Thymus (tissue), 11 donors: ENCODE results near the gene GLYATL1B. TPM values are rescaled to one million over a fixed set of nuclear protein-coding genes. Genes with fewer than 3 reads are reported as not detected.
"Not testable (repeated sequence)": the region's sequence is repeated elsewhere in the genome, so short reads cannot be mapped to it uniquely, and the experiment has no call there.

Experiments used
- DNase-seq, 9 donors: peaks; one replicate each; pipeline ENCODE4 v3.0.0-alpha.2; 2013; ENCODE audit warnings: low spot score in 9 of 9, low read depth in 6 of 9, missing footprints in 1 of 9
- H3K27ac ChIP-seq, 2 donors: one replicate each; pipeline ENCODE4 v1.5.1; 2013; ENCODE audit warnings: control low read depth in 1 of 2, low read depth in 1 of 2, low read length in 1 of 2, mild to moderate bottlenecking in 1 of 2, moderate library complexity in 1 of 2
- H3K27me3 ChIP-seq, 2 donors: one replicate each; pipeline ENCODE4 v1.5.1; 2013; ENCODE audit warnings: low read length in 1 of 2; ENCODE audit not compliant: control insufficient read depth in 2 of 2, insufficient read depth in 1 of 2
- H3K36me3 ChIP-seq, 2 donors: one replicate each; pipeline ENCODE4 v1.5.1; 2013; ENCODE audit warnings: low read length in 1 of 2, mild to moderate bottlenecking in 1 of 2, moderate library complexity in 1 of 2; ENCODE audit not compliant: control insufficient read depth in 2 of 2, insufficient read depth in 2 of 2
- H3K4me1 ChIP-seq, 2 donors: one replicate each; pipeline ENCODE4 v1.5.1; 2013; ENCODE audit warnings: low read length in 2 of 2; ENCODE audit not compliant: control insufficient read depth in 2 of 2, insufficient read depth in 2 of 2
- H3K4me3 ChIP-seq, 2 donors: one replicate each; pipeline ENCODE4 v1.5.1; 2013; ENCODE audit warnings: low read length in 2 of 2, control low read depth in 1 of 2, mild to moderate bottlenecking in 1 of 2
- H3K9me3 ChIP-seq, 2 donors: one replicate each; pipeline ENCODE4 v1.5.1; 2013; ENCODE audit warnings: low read length in 1 of 2, mild to moderate bottlenecking in 1 of 2; ENCODE audit not compliant: control insufficient read depth in 2 of 2, insufficient read depth in 1 of 2
- WGBS: extraction: QIAGEN DNeasy Blood & Tissue Kit; methylation state at CpG from one replicate; pipeline ENCODE4 v1.1.7; 2013; 5-methylcytosine and 5-hydroxymethylcytosine counted together
- polyA plus RNA-seq: library from polyadenylated mRNA; stranded (reverse); fragments of 200-250 nt; gene quantifications from one replicate; pipeline ENCODE4 v1.2.3, GENCODE V29; 2013
- total RNA-seq: library from RNA; stranded (reverse); fragments of 120-200 nt; gene quantifications from one replicate; pipeline ENCODE4 v1.2.4, GENCODE V29; 2013
- donor health status: healthy.

GLYATL1B gene
- total and polyA plus RNA-seq, 2 donors = 0.09 TPM; not detected in 1

- peak in 3 of 9 donors; percentile 9 to 45 (median 11) for DNase-seq
- Histone ChIP-seq H3K4me3 (peak overlapping the region; percentile 63 to 65), H3K36me3 (peaks cover 0 to 24% of the 10 kb centered on the region in 2 donors), H3K4me1 (peaks cover 8 to 17% of the 10 kb centered on the region in 2 donors), H3K27ac (peak overlapping the region; percentile 42 to 72)
- not testable (repeated sequence) for H3K27me3 ChIP-seq, H3K9me3 ChIP-seq
- 16% methylated on average over 10 of the region's 10 CpGs for WGBS
These were observed 21.6 kb downstream of the GLYATL1B start for GRCh38 chr11:59107721-59108120.

- H3K4me3 ChIP-seq = no peak overlapping the region
- peaks cover 5 to 11% of the 10 kb centered on the region in 2 donors for H3K9me3 ChIP-seq
- H3K27me3 ChIP-seq = no peaks in the 10 kb centered on the region
- H3K36me3 ChIP-seq = peaks cover 35 to 58% of the 10 kb centered on the region in 2 donors
- WGBS = 95% methylated on average over 2 of the region's 2 CpGs
- H3K27ac ChIP-seq = no peak overlapping the region
- DNase-seq = no peak
- H3K4me1 ChIP-seq = peaks cover 2 to 5% of the 10 kb centered on the region in 2 donors
These were observed 26.4 kb downstream of the GLYATL1B start for GRCh38 chr11:59112494-59112893.

DNA sequence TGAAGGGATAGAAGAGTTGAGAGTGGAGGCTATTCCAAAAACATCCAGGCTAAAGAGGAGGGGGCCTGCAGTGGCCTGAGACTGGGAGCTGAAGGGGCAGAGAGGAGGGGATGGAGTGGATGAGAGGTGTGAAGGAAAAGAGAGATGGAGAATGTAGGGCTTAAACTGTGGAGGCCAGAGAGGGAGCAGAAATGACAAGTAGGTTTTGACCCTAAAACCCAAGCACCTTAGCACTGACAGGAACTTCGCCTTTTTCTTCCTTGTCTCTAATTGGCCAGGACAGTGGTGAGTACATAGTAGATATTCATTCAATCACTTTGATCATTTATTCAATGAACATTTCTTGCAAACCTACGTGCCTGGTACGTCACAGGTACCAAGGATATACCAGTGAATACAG is 28.2 kb downstream of the GLYATL1B start:
- H3K4me1 ChIP-seq = no peaks in the 10 kb centered on the region
- H3K27me3 ChIP-seq = no peaks in the 10 kb centered on the region
- WGBS = 99% methylated on average over 3 of the region's 3 CpGs
- no peak overlapping the region for H3K4me3 ChIP-seq
- H3K36me3 ChIP-seq = peaks cover 42 to 64% of the 10 kb centered on the region in 2 donors
- DNase-seq = no peak
- H3K9me3 ChIP-seq = peaks cover 11 to 22% of the 10 kb centered on the region in 2 donors
- no peak overlapping the region for H3K27ac ChIP-seq

DNA sequence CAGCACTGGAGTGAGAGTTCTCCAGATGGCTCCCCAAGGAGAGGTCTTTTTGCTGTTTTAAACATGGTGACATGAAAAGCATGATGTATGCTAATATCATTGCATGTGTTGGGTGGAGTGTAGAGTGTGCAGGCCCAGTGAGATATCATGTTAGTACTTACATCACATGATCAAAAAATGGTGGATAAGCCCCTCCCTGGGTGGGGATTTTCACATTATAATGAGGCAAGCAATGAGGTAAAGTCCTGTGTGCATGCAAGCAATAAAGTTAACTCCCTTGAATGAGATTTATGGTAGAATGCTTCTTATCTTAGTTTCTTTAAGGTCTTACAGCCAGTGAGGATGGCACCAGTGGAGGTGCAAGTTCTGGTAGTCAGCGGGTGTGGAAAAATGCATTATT is 29.4 kb downstream of the GLYATL1B start:
- H3K27ac ChIP-seq = no peak overlapping the region
- H3K9me3 ChIP-seq = peaks cover 11 to 22% of the 10 kb centered on the region in 2 donors
- WGBS = 98% methylated on average over 1 of the region's 1 CpG
- no peak for DNase-seq
- H3K4me1 ChIP-seq = no peaks in the 10 kb centered on the region
- peaks cover 42 to 63% of the 10 kb centered on the region in 2 donors for H3K36me3 ChIP-seq
- no peak overlapping the region for H3K4me3 ChIP-seq
- no peaks in the 10 kb centered on the region for H3K27me3 ChIP-seq

- 97% methylated on average over 2 of the region's 2 CpGs for WGBS
These were observed 31.7 kb downstream of the GLYATL1B start for GRCh38 chr11:59117774-59118173.

GRCh38 chr11:59119826-59120225 is 33.7 kb downstream of the GLYATL1B start:
- no peak overlapping the region for H3K27ac ChIP-seq

More at GRCh38 chr11:59117774-59118173, 31.7 kb downstream of the GLYATL1B start:
- Histone ChIP-seq H3K27ac (no peak overlapping the region), H3K4me1 (no peaks in the 10 kb centered on the region), H3K36me3 (peaks cover 46 to 52% of the 10 kb centered on the region in 2 donors), H3K27me3 (no peaks in the 10 kb centered on the region), H3K9me3 (peaks cover 11 to 22% of the 10 kb centered on the region in 2 donors), H3K4me3 (no peak overlapping the region)
- no peak for DNase-seq

GRCh38 chr11:59135648-59136461 is 49.7 kb downstream of the GLYATL1B start:
- H3K36me3 ChIP-seq = peaks cover 13 to 21% of the 10 kb centered on the region in 2 donors
- DNase-seq = peak; percentile 63 to 91 (median 79)
- H3K27ac ChIP-seq = no peak overlapping the region
- peaks cover 6 to 13% of the 10 kb centered on the region in 2 donors for H3K9me3 ChIP-seq
- H3K27me3 ChIP-seq = no peaks in the 10 kb centered on the region
- 13% methylated on average over 20 of the region's 20 CpGs for WGBS
- H3K4me3 ChIP-seq = no peak overlapping the region
- H3K4me1 ChIP-seq = peaks cover 0 to 6% of the 10 kb centered on the region in 2 donors

More at GRCh38 chr11:59119826-59120225, 33.7 kb downstream of the GLYATL1B start:
- no peak for DNase-seq
- Histone ChIP-seq H3K9me3 (peaks cover 11 to 22% of the 10 kb centered on the region in 2 donors), H3K4me3 (no peak overlapping the region), H3K4me1 (no peaks in the 10 kb centered on the region), H3K36me3 (peaks cover 32 to 54% of the 10 kb centered on the region in 2 donors), H3K27me3 (no peaks in the 10 kb centered on the region)

- not testable (repeated sequence) for H3K27ac ChIP-seq, H3K27me3 ChIP-seq, DNase-seq, H3K4me1 ChIP-seq, H3K4me3 ChIP-seq, H3K9me3 ChIP-seq
- 94% methylated on average over 6 of the region's 6 CpGs for WGBS
- H3K36me3 ChIP-seq = peaks cover 13 to 20% of the 10 kb centered on the region in 2 donors
These were observed 50.4 kb downstream of the GLYATL1B start for GRCh38 chr11:59136551-59136950.

DNA sequence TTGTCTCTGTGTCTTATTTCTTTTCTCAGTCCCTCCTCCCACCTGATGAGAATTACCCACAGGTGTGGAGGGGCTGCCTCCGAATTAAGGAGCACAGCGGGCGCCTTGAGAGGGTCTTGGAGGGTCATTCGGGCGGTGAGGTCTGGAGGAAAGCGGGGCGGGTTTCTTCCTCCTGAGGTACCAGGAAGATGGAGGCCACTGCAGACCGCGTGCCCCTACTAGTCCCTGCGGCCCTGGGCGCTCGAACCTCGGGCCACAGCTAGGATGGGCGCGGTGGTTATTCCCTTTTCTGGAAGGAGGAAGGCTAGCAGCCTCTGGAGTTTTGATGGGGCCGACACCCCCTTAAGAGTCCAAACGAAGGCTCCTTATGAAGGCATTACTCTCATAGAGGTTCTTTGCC is 51.1 kb downstream of the GLYATL1B start:
- Histone ChIP-seq H3K4me3 (no peak overlapping the region), H3K9me3 (peaks cover 0 to 4% of the 10 kb centered on the region in 2 donors), H3K4me1 (peaks cover 0 to 6% of the 10 kb centered on the region in 2 donors), H3K36me3 (peaks cover 13 to 15% of the 10 kb centered on the region in 2 donors), H3K27ac (no peak overlapping the region), H3K27me3 (no peaks in the 10 kb centered on the region)
- DNase-seq = no peak
- 97% methylated on average over 17 of the region's 17 CpGs for WGBS
